ENCODE results near the gene SPATA46.

DNA sequence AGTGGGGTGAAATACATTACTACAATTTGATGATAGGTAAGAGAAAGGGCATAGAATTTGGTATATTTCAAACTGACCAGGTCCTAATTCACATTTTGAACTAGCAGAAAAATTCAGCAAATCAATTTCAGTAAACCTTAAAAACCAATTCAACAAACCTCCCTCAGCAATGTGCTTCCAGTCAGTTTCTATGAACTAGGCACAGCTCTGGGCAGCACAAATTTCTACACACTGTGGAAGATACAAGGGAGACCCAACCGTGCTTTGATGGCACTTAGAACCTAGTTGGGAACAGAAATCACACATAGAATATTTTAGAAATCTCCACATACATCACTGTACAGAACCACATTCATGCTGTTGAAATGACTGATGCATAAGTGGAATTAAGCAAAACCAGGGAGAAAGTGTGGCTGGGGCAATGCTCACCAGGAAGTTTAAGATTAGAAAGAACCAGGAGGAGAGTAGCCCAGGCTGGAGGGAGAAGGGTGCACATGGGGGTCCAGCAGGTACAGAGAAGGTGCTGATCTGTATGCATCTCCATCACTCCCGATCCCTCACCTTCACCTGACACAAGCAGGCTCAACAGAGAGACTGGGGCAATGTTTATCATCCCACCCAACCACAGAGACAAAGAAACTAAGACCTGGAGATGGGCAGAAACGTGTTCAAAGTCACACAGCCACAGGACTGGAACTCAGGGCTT, 19.7 kb upstream of the SPATA46 start:
- TF ChIP-seq, protein P1, sequence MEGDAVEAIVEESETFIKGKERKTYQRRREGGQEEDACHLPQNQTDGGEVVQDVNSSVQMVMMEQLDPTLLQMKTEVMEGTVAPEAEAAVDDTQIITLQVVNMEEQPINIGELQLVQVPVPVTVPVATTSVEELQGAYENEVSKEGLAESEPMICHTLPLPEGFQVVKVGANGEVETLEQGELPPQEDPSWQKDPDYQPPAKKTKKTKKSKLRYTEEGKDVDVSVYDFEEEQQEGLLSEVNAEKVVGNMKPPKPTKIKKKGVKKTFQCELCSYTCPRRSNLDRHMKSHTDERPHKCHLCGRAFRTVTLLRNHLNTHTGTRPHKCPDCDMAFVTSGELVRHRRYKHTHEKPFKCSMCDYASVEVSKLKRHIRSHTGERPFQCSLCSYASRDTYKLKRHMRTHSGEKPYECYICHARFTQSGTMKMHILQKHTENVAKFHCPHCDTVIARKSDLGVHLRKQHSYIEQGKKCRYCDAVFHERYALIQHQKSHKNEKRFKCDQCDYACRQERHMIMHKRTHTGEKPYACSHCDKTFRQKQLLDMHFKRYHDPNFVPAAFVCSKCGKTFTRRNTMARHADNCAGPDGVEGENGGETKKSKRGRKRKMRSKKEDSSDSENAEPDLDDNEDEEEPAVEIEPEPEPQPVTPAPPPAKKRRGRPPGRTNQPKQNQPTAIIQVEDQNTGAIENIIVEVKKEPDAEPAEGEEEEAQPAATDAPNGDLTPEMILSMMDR (IDR thresholded peaks at IDR 0.05; ENCODE audit: insufficient read depth, low read depth, low read length) = no peak
- no peak for TF ChIP-seq EZH2 (IDR thresholded peaks at IDR 0.05; ENCODE audit: insufficient read depth, low read length)
